Measurements from ENCODE around the gene CDH5. TPM values are rescaled to one million over a fixed set of nuclear protein-coding genes. Genes with fewer than 3 reads are reported as not detected.

The CDH5 gene
- total and polyA plus RNA-seq, 2 of the 13 experiments (the other 11 are each of a cell fraction or from before 2014, with no cell fraction given): 0.71 to 1.1 TPM

- TF ChIP-seq, protein P1, sequence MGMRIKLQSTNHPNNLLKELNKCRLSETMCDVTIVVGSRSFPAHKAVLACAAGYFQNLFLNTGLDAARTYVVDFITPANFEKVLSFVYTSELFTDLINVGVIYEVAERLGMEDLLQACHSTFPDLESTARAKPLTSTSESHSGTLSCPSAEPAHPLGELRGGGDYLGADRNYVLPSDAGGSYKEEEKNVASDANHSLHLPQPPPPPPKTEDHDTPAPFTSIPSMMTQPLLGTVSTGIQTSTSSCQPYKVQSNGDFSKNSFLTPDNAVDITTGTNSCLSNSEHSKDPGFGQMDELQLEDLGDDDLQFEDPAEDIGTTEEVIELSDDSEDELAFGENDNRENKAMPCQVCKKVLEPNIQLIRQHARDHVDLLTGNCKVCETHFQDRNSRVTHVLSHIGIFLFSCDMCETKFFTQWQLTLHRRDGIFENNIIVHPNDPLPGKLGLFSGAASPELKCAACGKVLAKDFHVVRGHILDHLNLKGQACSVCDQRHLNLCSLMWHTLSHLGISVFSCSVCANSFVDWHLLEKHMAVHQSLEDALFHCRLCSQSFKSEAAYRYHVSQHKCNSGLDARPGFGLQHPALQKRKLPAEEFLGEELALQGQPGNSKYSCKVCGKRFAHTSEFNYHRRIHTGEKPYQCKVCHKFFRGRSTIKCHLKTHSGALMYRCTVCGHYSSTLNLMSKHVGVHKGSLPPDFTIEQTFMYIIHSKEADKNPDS (CRISPR knock-in tag; IDR thresholded peaks at IDR 0.05): no peak
- TF ChIP-seq TCF7L2 (IDR thresholded peaks at IDR 0.05; ENCODE audit: low read depth, low read length): no peak
- no peak for TF ChIP-seq ZNF335 (CRISPR knock-in tag; IDR thresholded peaks at IDR 0.05)
- peak; percentile 20; the same call in 1 of the 2 replicates for TF ChIP-seq SAP130 (CRISPR knock-in tag; IDR thresholded peaks at IDR 0.05; ENCODE audit: low read depth)
- peak; percentile 48; the same call in 1 of the 2 replicates for TF ChIP-seq GABPB1 (CRISPR knock-in tag; IDR thresholded peaks at IDR 0.05)
- TF ChIP-seq ZNF232 (CRISPR knock-in tag; IDR thresholded peaks at IDR 0.05; ENCODE audit: borderline replicate concordance): no peak
- TF ChIP-seq, protein P2, sequence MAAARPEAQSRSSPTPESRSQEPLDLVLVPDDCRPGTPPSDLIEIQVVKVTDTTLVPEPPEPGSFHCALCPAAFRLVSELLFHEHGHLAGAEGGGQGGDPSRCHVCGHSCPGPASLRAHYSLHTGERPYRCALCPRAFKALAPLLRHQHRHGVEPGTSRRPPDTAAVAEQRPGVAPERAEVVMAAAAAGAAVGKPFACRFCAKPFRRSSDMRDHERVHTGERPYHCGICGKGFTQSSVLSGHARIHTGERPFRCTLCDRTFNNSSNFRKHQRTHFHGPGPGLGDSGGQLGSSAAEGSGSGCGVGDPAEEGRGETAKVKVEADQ (CRISPR knock-in tag; IDR thresholded peaks at IDR 0.05; ENCODE audit: borderline replicate concordance): peak; percentile 63; the same call in 1 of the 2 replicates
- TF ChIP-seq FOSL2 (CRISPR knock-in tag; IDR thresholded peaks at IDR 0.05): peak; percentile 29
- TF ChIP-seq HNRNPL (IDR thresholded peaks at IDR 0.05; ENCODE audit: low read depth, low read length): peak; percentile 91
- no peak for TF ChIP-seq PAF1 (CRISPR knock-in tag; IDR thresholded peaks at IDR 0.05)
- TF ChIP-seq ERF (CRISPR knock-in tag; IDR thresholded peaks at IDR 0.05): 0 out of 2 replicates have a peak, but pooled peaks have one; percentile 1
- no peak for TF ChIP-seq FOXK1 (CRISPR knock-in tag; IDR thresholded peaks at IDR 0.05; ENCODE audit: borderline replicate concordance, low read depth)
- TF ChIP-seq ZSCAN25 (CRISPR knock-in tag; IDR thresholded peaks at IDR 0.05): peak; percentile 72; the same call in 1 of the 2 replicates
- TF ChIP-seq TMF1 (CRISPR knock-in tag; IDR thresholded peaks at IDR 0.05; ENCODE audit: low read depth): no peak
- 0 out of 2 replicates have a peak, but pooled peaks have one; percentile 34 for TF ChIP-seq TGIF2 (CRISPR knock-in tag; IDR thresholded peaks at IDR 0.05)
- 0 out of 2 replicates have a peak, but pooled peaks have one; percentile 51 for TF ChIP-seq MXD1 (CRISPR knock-in tag; IDR thresholded peaks at IDR 0.05)
- TF ChIP-seq BHLHE40 (IDR thresholded peaks at IDR 0.05; ENCODE audit: low read length): peak; percentile 37; the same call in 1 of the 2 replicates
- TF ChIP-seq POLR2G (IDR thresholded peaks at IDR 0.05; ENCODE audit: low read depth, low read length): no peak
- peak; percentile 79 for TF ChIP-seq ZNF687 (CRISPR knock-in tag; IDR thresholded peaks at IDR 0.05)
Measured at GRCh38 chr16:66426112-66427035, 59.9 kb downstream of the CDH5 start (continued).

All from HepG2 (cell line).